ENCODE data around the gene RPL26. TPM values are rescaled to one million over a fixed set of nuclear protein-coding genes. Genes with fewer than 3 reads are reported as not detected.

The RPL26 gene
- total RNA-seq, result over 10,000 TPM in 1 of 4 donors, 1,000 to 10,000 TPM in 3; 2,192 to 15,169 (median 5,752) TPM

DNA sequence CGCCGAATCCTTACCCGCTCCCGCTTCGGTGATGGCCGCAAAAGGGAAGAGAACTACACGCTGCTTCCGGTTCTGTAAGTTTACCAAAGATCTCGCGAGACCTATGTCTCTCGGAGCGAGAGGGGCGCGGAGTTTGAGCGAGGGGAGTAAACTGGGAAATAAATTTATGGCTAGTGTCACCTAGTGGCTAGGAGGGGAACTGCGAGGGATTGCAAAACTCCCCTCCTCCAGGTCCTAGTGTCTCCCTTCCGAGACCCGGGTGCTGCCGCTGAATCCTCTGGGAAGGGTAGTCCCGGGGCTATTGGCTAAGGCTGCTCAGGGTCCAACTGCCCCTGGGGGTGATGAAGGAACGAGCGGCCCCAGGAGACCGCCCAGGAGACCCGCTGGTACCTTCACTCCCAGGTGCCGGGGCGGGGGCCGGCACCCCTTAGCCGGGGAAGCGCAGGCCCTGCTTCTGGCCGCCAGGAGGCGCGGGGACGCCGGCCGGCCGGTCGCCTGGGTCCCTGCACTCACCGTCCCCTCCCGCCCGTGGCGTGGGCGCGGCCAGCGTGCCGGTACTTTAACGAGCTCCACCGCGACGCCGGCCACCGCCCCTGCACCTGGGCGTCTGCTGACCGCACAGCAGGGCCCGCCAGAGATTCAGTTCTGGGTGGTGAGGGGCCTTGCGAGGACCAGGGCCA lies at the start of gene RPL26:
TSS of gene RPL26 (minus strand) at position 51 of the 680 bp plus-strand sequence. CDS start 883 bp downstream, outside the sequence.
- TF ChIP-seq, protein P1, sequence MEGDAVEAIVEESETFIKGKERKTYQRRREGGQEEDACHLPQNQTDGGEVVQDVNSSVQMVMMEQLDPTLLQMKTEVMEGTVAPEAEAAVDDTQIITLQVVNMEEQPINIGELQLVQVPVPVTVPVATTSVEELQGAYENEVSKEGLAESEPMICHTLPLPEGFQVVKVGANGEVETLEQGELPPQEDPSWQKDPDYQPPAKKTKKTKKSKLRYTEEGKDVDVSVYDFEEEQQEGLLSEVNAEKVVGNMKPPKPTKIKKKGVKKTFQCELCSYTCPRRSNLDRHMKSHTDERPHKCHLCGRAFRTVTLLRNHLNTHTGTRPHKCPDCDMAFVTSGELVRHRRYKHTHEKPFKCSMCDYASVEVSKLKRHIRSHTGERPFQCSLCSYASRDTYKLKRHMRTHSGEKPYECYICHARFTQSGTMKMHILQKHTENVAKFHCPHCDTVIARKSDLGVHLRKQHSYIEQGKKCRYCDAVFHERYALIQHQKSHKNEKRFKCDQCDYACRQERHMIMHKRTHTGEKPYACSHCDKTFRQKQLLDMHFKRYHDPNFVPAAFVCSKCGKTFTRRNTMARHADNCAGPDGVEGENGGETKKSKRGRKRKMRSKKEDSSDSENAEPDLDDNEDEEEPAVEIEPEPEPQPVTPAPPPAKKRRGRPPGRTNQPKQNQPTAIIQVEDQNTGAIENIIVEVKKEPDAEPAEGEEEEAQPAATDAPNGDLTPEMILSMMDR (IDR thresholded peaks at IDR 0.05), result peak; percentile 91 to 97 (median 94)
- peak; percentile 21 to 74 for TF ChIP-seq POLR2A (IDR thresholded peaks at IDR 0.05)
- Histone ChIP-seq H3K27me3 (no peaks in the 10 kb centered on the region), H3K27ac (peak within 1 kb of the TSS; percentile 89 to 91), H3K9me3 (no peaks in the 10 kb centered on the region), H3K4me1 (peaks cover 6 to 24% of the 10 kb centered on the region in 2 donors), H3K4me3 (peak within 1 kb of the TSS; percentile 65 to 66), H3K36me3 (no peaks in the 10 kb centered on the region)
- peak; percentile 96 to 99 for DNase-seq
- intact Hi-C loops (cut with DNase I; ENCODE audit: low total_unique reads), result no loop called here

DNA sequence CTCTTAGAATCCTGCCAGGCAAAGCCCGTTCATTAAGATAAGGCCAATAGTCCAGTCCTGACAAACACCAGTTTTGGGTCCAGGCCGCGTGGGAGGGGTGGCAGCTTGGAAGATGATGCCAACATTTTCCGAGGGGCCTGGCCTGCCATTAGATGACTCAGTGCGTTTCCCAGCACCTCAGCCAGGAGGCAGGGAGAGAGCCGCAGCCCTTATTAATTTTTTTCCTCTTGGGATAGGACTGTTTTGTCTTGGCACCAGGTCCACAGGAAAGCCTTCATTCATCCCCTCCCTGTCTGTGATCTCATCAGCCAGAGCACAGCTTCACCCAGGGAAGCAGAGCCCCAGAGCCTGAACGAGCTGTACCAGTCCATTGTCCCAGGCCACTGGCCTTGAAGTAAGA lies 48.0 kb upstream of the RPL26 start:
- peak; percentile 89 to 93 for DNase-seq
- peak in 1 of 2 donors; percentile 21 for TF ChIP-seq POLR2A (IDR thresholded peaks at IDR 0.05)
- TF ChIP-seq, protein P1 (IDR thresholded peaks at IDR 0.05), result peak in 1 of 4 experiments; percentile 24
- no peak overlapping the region for H3K4me3 ChIP-seq
- peaks cover 0 to 3% of the 10 kb centered on the region in 2 donors for H3K4me1 ChIP-seq
- peak overlapping the region; percentile 77 to 87 for H3K27ac ChIP-seq
- intact Hi-C loops (cut with DNase I; ENCODE audit: low total_unique reads), result no loop called here
- no peaks in the 10 kb centered on the region for H3K9me3 ChIP-seq
- H3K27me3 ChIP-seq, result no peaks in the 10 kb centered on the region
- no peaks in the 10 kb centered on the region for H3K36me3 ChIP-seq

DNA sequence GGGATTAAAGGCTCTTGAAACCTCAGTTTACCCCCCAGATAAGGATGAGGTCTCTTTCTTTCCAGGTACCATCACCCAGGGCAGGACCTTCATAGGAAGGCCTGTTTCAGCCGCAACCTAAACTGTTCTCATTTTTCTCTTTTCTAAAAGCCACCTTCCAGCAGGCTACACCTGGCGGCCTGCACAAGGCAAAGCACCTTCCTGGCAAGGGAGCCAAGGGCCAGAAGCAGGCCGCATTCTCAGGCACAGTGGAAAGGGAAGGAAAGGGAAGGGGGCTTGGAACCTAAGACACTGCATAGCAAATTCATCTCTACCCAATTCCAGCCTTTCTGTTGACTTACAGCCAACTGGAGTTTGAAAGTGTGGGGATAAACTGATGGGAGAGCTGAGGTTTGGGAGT lies 43.8 kb upstream of the RPL26 start:
- H3K27me3 ChIP-seq, result no peaks in the 10 kb centered on the region
- peaks cover 0 to 3% of the 10 kb centered on the region in 2 donors for H3K4me1 ChIP-seq
- no peak overlapping the region for H3K4me3 ChIP-seq
- H3K27ac ChIP-seq, result no peak overlapping the region
- TF ChIP-seq POLR2A (IDR thresholded peaks at IDR 0.05), result no peak
- TF ChIP-seq, protein P1 (IDR thresholded peaks at IDR 0.05), result no peak
- no peak for DNase-seq
- no peaks in the 10 kb centered on the region for H3K9me3 ChIP-seq
- intact Hi-C loops (cut with DNase I; ENCODE audit: low total_unique reads), result no loop called here
- H3K36me3 ChIP-seq, result no peaks in the 10 kb centered on the region

DNA sequence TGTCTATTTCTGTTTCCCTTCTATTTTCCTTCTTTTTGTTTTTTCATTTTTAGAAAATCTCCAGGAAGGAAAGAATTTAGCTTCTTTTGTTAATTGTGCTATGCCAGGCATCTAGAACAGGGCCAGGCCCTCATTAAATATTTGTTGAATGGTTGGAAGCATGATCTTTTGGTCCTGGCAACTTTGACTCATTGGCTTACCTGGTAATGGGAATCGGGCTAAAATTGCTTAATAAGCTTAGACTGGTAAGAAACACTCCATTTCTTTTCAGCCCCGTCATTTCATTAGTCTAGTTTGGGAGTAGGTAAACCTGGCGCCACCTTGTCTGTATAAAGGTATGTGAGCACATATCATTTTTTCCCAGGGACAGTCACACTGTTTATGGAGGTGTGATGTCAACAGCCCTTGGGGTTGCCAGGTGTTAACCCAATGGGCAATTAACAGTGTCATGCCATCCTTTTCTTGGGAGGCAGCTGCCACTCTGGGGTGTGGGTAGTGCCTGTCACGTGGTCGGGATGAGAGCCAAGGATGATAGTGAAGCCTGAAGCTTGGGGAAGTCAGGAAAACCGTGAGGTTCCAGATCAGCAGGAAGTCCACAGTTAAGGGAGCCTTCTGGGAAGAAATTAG lies 43.2 kb upstream of the RPL26 start:
- Histone ChIP-seq H3K4me1 (peaks cover 0 to under 1% of the 10 kb centered on the region in 2 donors), H3K9me3 (no peaks in the 10 kb centered on the region), H3K36me3 (no peaks in the 10 kb centered on the region), H3K27me3 (no peaks in the 10 kb centered on the region), H3K27ac (no peak overlapping the region), H3K4me3 (no peak overlapping the region)
- DNase-seq, result no peak
- intact Hi-C loops (cut with DNase I; ENCODE audit: low total_unique reads), result no loop called here
- TF ChIP-seq, protein P1 (IDR thresholded peaks at IDR 0.05), result no peak
- no peak for TF ChIP-seq POLR2A (IDR thresholded peaks at IDR 0.05)

DNA sequence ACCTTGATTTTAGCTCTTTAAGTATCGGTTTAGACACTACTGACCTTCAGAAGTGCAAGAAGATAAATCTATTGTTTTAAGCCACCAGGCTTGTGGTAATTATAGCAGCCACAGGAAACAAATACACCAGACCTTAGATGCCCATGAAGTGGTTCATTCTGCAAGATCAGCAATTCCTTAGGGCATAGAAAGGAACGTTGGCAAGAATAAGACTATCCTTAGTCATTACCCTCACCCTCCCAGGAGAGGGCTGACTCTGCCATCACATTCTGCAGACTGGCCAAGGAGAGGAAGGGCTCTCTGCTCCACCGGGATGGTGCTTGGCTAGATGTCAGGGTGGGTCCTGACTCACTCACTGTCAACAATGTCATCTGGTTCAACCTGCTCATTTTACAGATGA lies 38.6 kb upstream of the RPL26 start:
- Histone ChIP-seq H3K27ac (no peak overlapping the region), H3K4me3 (no peak overlapping the region), H3K9me3 (no peaks in the 10 kb centered on the region), H3K27me3 (no peaks in the 10 kb centered on the region), H3K4me1 (no peaks in the 10 kb centered on the region), H3K36me3 (no peaks in the 10 kb centered on the region)
- no peak for DNase-seq
- TF ChIP-seq, protein P1 (IDR thresholded peaks at IDR 0.05), result no peak
- no peak for TF ChIP-seq POLR2A (IDR thresholded peaks at IDR 0.05)
- intact Hi-C loops (cut with DNase I; ENCODE audit: low total_unique reads), result no loop called here

Measured in uterus (tissue), 4 donors.